IPS DF 19.7 (cell line): ENCODE results near the gene LSM7.

Experiments used
- DNase-seq: peaks from one replicate; pipeline ENCODE4 v3.0.0-alpha.2; 2013; ENCODE audit warnings: low read depth, low spot score

LSM7 gene

DNA sequence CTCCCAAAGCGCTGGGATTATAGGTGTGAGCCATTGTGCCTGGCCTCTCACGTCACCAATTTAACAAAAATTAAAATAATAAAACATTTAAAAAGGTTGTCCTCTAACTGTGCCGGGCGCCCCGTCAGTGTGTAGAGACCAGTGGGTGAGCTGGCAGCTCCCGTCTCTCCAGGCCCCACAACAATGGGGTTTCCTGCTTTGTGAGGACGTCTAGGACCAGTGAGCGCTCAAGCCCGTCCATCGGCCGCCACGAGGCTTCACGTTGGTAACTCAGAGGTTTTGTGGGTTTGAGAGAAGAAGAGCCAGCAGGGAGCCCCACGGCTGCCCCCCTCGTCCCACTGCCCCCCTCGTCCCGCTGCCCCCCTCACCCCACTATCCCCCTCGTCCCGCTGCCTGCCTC is 4.7 kb downstream of the LSM7 start:
- DNase-seq: no peak

DNA sequence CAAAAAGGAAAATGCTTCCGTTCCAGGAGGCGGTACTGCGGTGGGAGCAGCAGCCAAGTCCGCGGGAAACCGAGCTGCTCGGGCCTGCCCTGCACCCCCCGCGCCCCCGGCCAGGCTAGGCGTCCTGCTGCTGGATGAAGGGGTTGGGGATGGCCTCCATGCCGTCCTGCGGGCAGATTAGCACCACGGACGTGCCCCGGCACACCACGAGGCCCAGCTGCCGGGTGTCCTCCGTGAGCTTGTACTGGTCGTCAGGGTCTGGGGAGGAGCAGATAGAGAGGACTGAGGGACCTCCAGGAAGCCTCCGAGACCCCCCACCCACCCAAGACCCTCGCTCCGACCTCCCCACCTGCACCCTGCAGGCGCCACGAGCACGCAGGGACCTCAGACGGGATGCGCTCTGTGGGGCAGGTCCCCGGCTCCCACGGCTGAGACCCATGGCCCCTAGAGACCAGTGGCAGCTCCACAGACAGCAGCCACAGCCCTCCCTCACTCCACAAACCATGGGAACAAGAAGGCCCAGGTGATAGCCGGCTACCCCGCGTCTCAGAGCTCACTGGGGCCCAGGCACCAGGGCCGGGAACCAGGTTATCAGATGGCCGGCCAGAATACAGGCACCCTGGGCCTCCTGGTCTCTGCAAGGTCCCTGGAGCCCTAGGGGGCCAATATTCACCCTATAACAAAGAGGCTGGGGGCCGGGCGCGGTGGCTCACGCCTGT is 6.7 kb downstream of the LSM7 start:
- no peak for DNase-seq

DNA sequence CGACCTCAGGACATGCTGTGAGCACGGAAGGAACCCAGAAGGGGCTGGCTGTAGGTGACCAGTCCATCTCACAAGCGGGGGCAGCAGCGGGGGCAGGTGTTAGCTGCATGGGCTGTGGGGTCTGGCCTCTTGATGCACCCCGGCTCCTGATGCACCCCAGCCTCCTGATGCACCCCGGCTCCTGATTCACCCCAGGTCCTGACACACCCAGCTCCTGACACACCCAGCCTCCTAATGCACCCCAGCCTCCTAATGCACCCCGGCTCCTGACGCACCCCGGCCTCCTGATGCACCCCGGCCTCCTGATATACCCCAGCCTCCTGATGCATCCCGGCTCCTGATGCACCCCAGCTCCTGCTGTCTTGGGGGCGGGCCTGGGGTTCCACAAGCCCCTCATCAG is 7.4 kb downstream of the LSM7 start:
- no peak for DNase-seq

DNA sequence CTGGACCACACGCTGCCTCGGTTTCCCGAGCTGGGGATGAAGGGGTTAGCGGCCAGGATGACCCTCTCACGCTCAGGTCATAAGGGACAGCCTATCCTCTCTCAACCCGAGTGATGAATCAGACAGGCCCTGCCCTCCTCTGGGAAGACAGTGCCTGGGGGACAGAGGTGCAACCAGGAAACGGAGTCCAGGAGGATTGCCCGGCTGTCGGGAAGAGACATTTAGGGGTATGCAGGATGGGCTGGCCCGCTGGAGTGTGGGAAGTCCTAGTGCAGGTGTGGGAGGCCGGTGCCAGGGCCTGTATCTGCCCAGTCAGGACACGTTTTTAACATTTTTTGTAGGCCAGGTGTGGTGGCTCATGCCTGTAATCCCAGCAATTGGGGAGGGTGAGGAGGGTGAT is 8.3 kb downstream of the LSM7 start:
- no peak for DNase-seq

DNA sequence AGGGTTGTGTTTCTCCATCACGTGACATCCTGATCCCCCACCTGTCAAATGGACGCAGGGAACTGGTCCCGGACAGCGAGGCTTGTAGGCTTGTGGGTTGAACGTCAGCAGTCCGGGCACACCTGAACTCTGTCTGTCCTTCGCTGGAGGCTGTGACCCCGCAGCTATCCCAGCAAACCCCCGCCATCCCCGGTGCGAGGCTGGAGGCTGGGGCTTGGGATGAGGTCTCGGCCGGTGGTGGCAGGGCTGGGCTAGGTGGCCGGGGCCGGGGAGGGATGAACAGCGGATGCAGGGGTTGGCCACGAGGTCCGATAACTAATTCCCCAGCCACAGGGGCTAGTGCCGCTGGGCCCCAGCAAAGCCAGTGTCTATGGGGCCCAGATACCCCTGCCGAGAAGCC is 8.8 kb downstream of the LSM7 start:
- DNase-seq: no peak

DNA sequence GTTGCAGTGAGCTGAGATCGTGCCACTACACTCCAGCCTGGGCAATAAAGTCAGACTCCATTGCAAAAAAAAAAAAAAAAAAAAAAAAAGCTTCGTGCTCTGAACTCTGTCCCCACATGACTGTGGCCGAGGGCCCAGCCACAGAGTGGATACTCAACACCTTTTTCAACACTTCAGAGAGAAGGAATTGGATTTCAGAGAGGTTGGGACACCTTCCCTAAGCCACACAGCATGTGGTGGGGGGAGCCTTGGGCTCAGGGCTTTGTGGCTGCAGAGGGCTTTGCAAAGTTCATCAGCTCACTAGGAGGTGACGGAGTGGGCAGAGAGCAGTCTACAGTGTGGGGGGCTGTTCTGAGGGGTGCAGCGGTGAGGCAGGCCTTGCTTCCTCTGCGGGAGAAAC is 9.5 kb downstream of the LSM7 start:
- no peak for DNase-seq

DNA sequence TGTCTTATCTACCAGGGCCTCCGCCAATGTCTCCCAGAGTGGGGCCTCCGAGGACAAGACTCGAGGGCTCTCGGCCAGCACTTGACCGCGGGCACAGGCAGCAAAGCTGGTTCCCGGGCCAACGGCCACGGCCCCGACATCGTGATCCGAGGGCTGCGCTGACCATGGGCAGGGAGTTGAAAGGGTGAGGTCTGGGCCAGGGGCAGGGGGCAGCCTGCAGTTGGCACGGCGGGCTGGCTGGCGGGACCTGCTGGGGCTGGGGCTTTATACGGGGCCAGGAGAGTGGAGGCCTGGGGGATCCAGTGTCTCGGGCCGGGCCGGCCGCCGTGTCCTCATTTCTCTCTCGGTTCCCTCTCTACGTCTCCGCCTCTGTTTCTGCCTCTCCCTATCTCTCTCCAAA is 10.6 kb downstream of the LSM7 start:
- no peak for DNase-seq

DNA sequence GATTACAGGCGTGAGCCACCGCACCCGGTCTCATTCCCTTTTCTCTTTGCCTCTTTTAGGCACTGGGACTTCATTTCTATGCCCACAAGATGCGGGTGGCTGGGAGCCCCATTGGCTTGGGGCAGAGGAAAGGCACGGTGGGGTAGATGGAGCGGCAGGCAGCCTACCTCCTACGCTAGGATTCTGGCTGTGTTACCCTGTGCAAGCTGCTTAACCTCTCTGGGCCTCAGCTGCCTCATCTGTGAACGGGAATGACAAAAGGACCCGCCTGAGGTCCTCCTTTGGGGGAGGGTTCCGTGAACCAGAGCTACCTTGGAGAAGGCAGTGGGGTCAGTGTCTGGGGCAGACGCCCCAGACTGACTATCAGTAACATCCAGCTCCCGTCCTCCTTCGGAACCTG is 11.1 kb downstream of the LSM7 start:
- no peak for DNase-seq

DNA sequence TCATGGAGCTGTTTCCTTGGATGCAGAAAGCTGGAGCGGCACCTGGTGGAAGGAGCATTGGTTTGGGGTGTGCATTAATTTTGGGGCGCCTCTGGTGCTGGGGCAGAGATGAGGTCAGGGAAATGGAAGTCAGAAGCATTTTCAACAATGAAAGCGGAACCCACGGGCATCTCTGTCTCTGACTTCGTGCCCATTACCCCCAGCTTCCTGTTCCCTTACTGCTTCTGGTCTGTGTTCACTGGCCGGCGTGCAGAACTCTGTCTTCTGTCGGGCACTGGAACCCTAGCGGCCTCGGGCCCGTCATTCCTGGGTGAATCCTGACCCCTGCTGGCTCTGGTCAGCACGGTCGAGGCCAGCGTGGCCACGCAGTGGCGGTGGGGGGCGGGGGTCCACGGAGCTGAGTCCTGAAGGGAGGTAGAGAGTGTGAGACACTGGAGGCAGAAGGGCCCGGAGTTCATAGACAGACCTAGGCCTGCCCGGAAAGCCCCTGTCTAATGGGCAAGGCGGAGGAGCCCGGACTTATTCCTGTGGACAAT is 12.5 kb downstream of the LSM7 start:
- no peak for DNase-seq

DNA sequence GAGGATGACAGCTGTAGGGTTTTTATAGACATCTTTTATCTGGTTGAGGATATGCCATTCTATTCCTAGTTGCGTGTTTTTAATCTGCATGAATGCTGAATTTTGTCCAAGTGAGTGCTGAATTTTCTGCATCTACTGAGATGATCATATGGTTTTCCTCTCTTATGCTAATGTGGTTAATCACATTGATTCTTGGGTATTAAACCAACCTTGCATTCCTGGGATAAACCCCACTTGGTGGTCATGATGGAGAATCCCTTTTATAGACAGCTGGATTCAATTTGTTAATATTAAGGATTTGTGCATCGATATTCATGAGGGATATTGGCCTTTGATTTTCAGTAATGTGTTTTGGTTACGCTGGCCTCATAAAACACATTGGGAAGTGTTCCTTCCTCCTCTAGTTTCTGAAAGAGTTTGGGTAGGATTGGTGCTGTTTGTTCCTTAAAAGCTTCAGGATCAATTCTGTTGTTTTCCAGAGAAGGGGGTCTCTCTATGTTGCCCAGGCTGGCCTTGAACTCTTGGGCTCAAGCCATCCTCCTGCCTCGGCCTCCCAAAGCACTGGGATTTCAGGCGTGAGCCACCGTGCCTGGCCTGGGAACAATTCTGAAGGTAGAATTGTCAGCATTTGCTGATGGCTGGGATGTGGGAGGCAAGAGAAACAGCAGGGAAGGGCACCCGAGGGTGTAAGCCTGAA is 13.1 kb downstream of the LSM7 start:
- DNase-seq: no peak

DNA sequence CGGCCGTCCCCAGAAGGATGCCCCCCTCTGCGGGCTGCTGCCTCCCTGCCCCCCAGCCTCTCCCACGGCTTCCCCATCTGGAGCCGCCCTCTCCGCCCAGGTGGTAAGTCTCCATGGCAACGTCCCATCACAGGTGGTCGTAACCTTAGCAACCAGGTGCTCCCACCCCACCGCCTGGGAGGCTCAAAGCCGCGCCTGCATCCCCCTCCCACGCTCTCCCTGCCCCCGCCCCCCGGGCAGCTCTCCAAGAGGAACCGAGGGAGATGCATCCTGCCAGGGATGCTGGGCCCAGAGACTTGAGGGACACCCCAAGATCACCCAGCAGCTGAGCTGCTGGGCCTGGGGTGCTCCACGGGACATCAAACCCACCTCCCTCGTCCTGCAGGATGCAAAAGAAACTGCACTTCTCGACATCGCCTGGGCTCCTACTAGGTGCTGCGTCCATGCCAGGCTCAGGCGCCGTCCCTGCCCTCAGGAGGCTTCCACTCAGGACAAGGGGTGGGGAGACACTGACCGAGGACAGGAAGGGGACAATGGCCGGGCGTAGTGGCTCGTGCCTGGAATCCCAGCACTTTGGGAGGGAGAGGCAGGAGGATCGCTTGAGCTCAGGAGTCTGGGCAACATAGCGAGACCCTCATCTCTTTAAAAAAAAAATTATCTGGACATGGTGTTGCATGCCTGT is 15.4 kb downstream of the LSM7 start:
- no peak for DNase-seq

DNA sequence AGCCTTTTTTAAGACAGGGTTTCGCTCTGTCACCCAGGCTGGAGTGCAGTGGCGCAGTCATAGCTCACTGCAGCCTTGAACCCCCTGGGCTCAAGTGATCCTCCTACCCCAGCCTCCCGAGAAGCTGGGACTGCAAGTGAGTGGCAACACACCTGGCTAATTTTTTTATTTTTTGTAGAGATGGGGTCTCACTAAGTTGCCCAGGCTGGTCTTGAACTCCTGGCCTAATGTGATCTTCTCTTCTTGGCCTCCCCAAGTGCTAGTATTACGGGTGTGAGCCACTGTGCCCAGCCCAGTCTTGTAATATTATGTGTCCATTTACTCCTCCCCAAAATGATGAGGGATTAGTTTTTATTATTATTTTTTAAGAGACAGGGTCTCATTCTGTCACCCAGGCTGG is 17.3 kb downstream of the LSM7 start:
- no peak for DNase-seq

DNA sequence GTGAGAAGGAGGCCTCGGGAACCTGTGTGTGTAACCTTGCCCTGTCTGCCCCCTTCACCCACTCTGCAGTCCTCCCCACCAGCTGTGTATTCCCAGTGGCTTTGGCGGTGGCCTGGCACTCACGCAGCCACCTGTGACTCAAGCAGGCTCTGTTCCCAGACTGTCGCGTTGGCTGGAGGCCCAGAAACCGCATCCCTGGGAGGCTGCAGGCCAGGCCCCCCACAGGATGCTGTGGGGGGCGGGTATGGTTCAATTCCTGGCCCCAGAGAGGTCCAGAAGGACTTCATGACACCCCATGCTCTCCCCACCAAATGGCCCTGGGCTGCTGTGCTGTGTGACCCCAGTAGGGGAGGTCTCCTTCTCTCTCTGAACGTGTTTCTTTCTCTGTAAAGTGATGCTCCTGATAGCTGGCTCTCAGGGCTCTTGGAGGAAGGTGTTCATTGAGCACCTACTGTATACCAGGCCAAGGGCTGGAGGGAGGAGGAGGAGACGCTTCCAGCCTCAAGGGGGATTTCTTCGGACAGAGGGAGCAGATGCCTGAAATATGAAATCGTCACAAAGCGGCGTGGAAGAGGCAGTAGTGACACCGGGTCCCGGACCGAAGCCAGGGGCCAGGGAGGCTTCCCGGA is 18.5 kb downstream of the LSM7 start:
- DNase-seq: no peak

DNA sequence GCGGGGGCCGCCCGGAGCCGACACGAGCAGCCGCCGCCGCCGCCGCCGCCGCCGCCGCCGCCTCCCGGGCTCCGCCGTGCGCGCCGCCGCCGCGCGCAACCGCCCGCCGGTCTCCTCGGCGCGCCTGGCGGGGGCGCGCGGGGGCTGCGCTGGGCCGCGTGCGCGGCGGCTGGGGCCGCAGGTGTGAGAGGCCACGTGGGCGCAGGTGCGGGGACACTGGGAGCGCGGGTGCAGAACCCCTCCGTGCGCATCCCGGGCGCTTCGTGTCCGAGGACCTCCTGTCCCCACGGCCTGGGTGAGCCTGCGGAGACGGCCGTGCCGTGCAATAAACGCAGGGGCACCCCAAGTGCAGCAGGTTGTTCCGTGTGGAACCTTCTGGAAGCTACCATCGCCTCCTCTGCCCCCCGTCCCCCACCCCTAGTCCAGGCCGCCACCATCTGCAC is 20.3 kb downstream of the LSM7 start, which contains the start of gene LINGO3:
Gene LINGO3 (minus strand): TSS at position 41 of the 443 bp plus-strand sequence. CDS start 16,378 bp downstream, outside the sequence.
- no peak for DNase-seq

DNA sequence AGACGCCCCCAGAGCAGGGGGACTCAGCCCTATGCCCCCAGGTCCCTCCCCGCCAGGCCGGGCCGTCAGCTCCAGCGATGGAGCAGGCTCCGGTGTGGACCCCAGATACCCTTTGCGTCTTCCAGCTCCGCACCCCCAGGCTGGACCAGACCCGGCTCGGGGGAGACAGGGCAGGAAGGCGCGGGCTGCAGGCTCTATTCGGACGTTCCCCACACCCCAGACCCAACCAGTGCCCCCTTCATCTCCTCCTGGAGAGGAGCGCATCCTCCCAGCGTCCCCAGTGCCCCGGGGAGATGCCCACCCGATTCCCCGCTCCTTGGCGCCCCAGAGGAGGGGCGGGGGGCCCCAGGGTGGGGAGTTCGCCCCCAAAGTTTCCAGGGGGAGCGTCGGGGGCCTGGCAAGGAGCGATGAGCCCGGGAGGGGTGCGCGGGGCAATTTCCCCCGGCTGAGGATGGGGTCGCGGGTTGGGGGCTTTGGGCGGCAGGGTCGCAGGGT is 20.8 kb downstream of the LSM7 start:
- no peak for DNase-seq

DNA sequence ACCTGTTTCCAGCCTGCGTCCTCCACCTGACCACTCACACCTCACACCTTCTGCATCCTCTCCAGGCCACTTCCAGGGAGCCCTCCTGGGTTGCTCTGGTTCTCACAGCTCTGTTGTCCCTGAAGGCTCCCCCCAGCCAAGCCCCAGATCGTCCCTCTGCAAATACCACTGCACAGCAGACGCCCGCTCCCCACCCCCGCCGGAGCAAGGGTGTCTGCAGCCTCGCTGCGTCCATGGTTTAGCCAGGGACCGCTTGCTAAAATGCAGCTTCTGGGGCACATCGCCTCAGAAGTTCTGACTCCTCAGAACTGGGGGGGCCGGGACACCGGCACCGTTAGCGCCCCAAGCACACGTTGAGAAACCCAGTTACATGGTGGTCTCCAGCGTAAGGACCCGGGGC is 21.4 kb downstream of the LSM7 start:
- no peak for DNase-seq

DNA sequence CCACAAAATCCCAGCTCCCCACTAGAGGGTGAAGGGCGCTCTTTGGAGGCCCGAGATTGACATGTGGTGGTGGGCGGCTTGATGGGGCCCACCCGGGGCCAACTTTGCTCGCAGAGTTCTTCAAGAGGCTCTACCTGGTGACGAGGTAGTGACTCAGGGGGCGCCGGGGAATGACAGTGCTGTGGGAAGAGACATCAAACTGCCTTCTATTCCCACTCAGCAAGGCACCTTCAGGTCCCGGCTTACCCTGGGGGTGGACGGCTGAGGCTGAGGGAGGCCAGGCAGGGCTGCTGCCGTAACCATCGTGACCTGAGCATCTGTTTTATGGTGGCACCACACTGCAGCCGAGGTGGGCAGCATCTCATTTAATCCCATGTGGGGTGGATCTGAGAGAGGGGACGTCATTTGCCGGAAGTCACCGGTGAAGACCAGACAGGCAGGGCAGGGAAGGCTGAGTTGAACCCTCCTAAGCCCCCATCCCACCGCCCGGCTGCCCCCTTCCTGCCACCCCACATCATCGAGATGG is 22.0 kb downstream of the LSM7 start:
- DNase-seq: no peak

DNA sequence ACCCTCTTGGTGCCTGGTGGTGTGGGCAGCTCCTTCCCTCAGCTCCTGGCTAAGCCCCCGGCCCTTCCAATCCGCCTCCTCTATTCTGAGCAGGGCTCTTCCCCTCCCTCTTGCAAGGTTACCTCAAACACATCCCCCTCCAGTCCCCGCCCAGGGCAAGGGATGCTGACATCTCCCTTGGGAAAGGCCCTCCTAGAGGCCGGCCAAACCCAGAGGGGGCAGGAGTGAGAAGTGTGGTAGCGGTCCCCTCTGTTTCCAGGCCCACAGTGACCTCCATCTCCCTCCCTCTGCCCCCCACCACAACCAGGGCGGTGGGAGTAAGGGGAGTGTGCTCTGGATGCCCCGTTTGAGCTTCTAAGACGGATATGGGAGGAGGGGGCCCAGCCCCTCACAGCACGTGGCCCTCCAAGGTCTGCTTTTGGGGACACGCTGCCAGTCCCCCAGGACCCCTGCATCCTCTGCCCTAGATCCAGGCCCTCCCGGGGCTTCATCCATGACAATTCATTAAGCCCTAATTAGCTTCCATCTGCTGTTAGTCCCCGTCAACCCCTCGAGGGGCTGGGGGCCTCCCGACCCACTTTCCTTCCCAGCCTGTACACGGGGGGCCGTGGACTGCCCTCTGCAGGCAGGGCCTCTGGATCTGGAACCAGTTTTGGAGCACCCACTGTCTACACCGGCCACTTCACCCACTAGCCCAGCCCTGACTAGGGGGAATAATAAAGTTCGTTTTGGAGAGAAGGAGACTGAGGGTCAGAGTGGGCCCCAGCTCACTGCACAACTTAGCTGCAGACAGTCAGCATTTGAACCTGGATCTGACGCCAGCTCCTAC is 22.7 kb downstream of the LSM7 start:
- no peak for DNase-seq

DNA sequence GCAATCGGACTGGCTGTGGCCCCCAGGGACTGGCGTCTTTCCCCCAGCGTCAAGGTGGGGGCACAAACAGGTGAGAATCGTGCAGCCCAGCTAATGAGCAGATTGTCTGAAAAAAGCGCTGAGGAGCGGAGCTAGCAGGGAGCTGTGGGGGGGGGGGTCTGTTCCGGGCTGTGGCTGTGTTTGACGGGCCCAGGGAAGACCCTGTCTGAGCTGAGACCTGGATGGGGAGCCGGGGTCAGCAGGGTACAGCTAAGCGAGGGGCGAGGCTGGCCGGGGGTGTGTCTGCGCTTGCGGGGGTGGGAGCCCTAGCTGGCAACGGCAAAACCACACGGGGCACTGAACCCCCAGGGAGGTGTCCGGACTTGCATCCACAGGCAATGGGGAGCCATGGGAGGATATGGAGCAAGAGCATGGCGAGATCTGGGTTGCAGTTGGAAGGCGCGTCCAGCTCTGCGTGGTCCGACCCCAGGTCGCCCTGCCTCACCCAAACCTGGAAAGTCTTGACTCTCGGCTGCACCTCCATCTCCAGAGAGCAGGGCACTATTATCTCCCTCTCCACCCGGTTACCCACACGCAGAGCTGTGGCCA is 25.1 kb downstream of the LSM7 start:
- no peak for DNase-seq
